CD4-positive, alpha-beta memory T cell (primary cell): ENCODE results near the gene DGCR8. TPM values are rescaled to one million over a fixed set of nuclear protein-coding genes. Genes with fewer than 3 reads are reported as not detected.
A peak's percentile ranks its signal among the peaks of the same experiment; 100 is the strongest.

Experiments used
- CTCF ChIA-PET: fragments of 350-600 bp; sonication (Branson Sonifier 250); formaldehyde crosslinking; loops from one replicate; lab custom pipeline; 2021; ENCODE audit warnings: inconsistent platforms; ENCODE audit not compliant: partially characterized antibody; lab: Charles Lee
- POLR2A ChIA-PET: fragments of 350-600 bp; sonication (Branson Sonifier 250); formaldehyde crosslinking; loops from one replicate; lab custom pipeline; 2021; ENCODE audit not compliant: partially characterized antibody; lab: Charles Lee
- DNase-seq, 5 donors: peaks; one replicate each; pipeline versions ENCODE4 v3.0.0 to v3.0.0-alpha.2; 2020 to 2022; ENCODE audit warnings: mixed read lengths in 1 of 5
- H3K27ac ChIP-seq: one replicate; pipeline ENCODE4 v1.7.0; 2013; ENCODE audit warnings: low read depth, low read length
- H3K27me3 ChIP-seq: 2 replicates; pipeline ENCODE4 v1.7.0; 2013; ENCODE audit warnings: mild to moderate bottlenecking, low read length, moderate library complexity; ENCODE audit not compliant: insufficient read depth
- H3K36me3 ChIP-seq: 2 replicates; pipeline ENCODE4 v1.7.0; 2013; ENCODE audit warnings: mild to moderate bottlenecking, low read length, moderate library complexity; ENCODE audit not compliant: insufficient read depth
- H3K4me1 ChIP-seq: 2 replicates; pipeline ENCODE4 v1.7.0; 2013; ENCODE audit warnings: mild to moderate bottlenecking, low read length, moderate library complexity; ENCODE audit not compliant: insufficient read depth
- H3K4me3 ChIP-seq, 2 donors: one replicate each; pipeline ENCODE4 v1.7.0; 2013; ENCODE audit warnings: low read length in 2 of 2, mild to moderate bottlenecking in 1 of 2
- H3K9me3 ChIP-seq, 2 donors: one replicate each; pipeline ENCODE4 v1.7.0; 2013; ENCODE audit warnings: low read length in 2 of 2, control low read depth in 1 of 2; ENCODE audit not compliant: control insufficient read depth in 1 of 2
- H3K27ac Mint-ChIP-seq, 7 donors: one replicate each; pipeline ENCODE4 v1.8.0; 2020 to 2021; ENCODE audit warnings: mixed read lengths in 7 of 7, mild to moderate bottlenecking in 6 of 7, inconsistent platforms in 3 of 7, moderate library complexity in 3 of 7
- H3K27me3 Mint-ChIP-seq, 2 donors: one replicate each; pipeline ENCODE4 v1.8.0; 2020 to 2021; ENCODE audit warnings: mixed read lengths in 2 of 2
- H3K36me3 Mint-ChIP-seq, 2 donors: one replicate each; pipeline ENCODE4 v1.8.0; 2020 to 2021; ENCODE audit warnings: mixed read lengths in 2 of 2, inconsistent platforms in 1 of 2, mild to moderate bottlenecking in 1 of 2
- H3K4me1 Mint-ChIP-seq, 4 donors: one replicate each; pipeline ENCODE4 v1.8.0; 2020 to 2021; ENCODE audit warnings: mixed read lengths in 4 of 4, mild to moderate bottlenecking in 1 of 4
- H3K4me3 Mint-ChIP-seq, 8 donors: one replicate each; pipeline ENCODE4 v1.8.0; 2020 to 2021; ENCODE audit warnings: mixed read lengths in 8 of 8, mild to moderate bottlenecking in 7 of 8, moderate library complexity in 6 of 8, inconsistent platforms in 3 of 8
- H3K9me3 Mint-ChIP-seq, 8 donors: one replicate each; pipeline ENCODE4 v1.8.0; 2020 to 2021; ENCODE audit warnings: mixed read lengths in 8 of 8, mild to moderate bottlenecking in 5 of 8, inconsistent platforms in 3 of 8, moderate library complexity in 1 of 8
- intact Hi-C: fragments of 100-400 bp; cut with micrococcal nuclease; formaldehyde crosslinking; loops from one replicate; pipeline ENCODE4 v1.15.1; 2023
- polyA plus RNA-seq, 2 donors: library from polyadenylated mRNA; unstranded; fragments of 300-500 nt; fragmentation: Illumina TruSeq; gene quantifications; one replicate each; pipeline ENCODE4 v1.2.3, GENCODE V29; 2021
- total RNA-seq, 2 experiments: library from RNA; stranded (reverse); gene quantifications; one replicate each; pipeline ENCODE4 v1.2.3, GENCODE V29; 2021

Gene DGCR8
- total and polyA plus RNA-seq, 4 experiments from 2014 or later = 2.2 to 48.2 (median 26.3) TPM

DNA sequence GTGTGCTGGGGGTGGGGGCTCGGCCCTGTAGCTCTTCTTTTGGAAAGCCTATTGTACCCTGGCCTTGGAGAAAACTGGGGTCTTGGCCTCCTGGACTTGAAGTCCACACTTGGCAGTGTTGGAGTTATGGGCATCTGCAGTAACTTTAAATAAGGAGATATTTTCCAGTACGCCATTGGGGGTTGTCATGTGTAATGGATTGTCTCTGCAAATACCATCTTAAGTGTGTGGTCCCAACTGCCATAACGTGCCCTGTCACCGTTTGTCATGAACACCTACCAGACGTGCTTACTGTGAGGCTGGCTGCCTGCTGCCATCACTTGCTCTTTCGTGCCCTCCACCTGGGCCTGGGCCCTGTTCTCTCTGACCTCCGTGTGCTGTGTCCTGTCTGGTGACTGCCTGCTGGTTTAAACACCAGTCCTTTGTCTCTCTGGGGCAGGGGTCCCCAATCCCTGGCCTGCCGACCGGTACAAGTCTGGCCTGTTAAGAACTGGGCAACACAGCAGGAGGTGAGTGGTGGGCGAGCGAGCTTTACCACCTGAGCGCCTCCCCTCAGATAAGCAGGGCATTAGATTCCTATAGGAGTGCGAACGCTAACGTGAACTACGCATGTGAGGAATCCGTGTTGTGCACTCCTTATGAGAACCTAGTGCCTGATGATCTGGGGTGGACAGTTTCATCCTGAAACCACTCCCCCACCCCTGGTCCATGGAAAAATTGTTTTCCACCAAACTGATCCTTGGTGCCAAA, 48.0 kb downstream of the DGCR8 start:
- Histone ChIP-seq H3K27me3 (no peaks in the 10 kb centered on the region), H3K4me1 (peaks cover 30% of the 10 kb centered on the region), H3K27ac (no peak overlapping the region), H3K4me3 (no peak overlapping the region), H3K9me3 (no peaks in the 10 kb centered on the region), H3K36me3 (peaks cover 28% of the 10 kb centered on the region)
- ChIA-PET CTCF (interaction anchor here (1.3 to 2.9 kb wide), 5 partner anchors 8 to 158 kb away, joined by 3 to 26 read pairs (median 4); no protein-coding TSS in a partner anchor), POLR2A (interaction anchor here (1.4 kb wide), 1 partner anchor 10 kb away, joined by 6 read pairs; the partner anchor contains the start of gene TRMT2A)
- Mint-ChIP-seq H3K36me3 (peaks cover 0 to 24% of the 10 kb centered on the region in 2 donors), H3K4me3 (no peak overlapping the region), H3K27me3 (no peaks in the 10 kb centered on the region), H3K27ac (peak overlapping the region in 5 of 7 donors; percentile 52 to 81 (median 78)), H3K4me1 (peaks cover 5 to 26% (median 16%) of the 10 kb centered on the region in 4 donors), H3K9me3 (peaks cover 0 to 2% (median 0%) of the 10 kb centered on the region in 8 donors)
- intact Hi-C loops = no loop called here
- no peak for DNase-seq

GRCh38 chr22:20128619-20128901, 48.5 kb downstream of the DGCR8 start:
- H3K4me1 Mint-ChIP-seq = peaks cover 5 to 31% (median 20%) of the 10 kb centered on the region in 4 donors
- H3K4me3 Mint-ChIP-seq = no peak overlapping the region
- peaks cover 0 to 24% of the 10 kb centered on the region in 2 donors for H3K36me3 Mint-ChIP-seq
- H3K36me3 ChIP-seq = peaks cover 26% of the 10 kb centered on the region
- peak overlapping the region in 6 of 7 donors; percentile 73 to 85 (median 82) for H3K27ac Mint-ChIP-seq
- H3K4me3 ChIP-seq = no peak overlapping the region
- no peak for DNase-seq
- H3K9me3 Mint-ChIP-seq = peaks cover 0 to 2% (median 0%) of the 10 kb centered on the region in 8 donors
- H3K4me1 ChIP-seq = peaks cover 34% of the 10 kb centered on the region
- intact Hi-C loops = no loop called here
- H3K27ac ChIP-seq = no peak overlapping the region
- no peaks in the 10 kb centered on the region for H3K9me3 ChIP-seq
- H3K27me3 ChIP-seq = no peaks in the 10 kb centered on the region
- H3K27me3 Mint-ChIP-seq = no peaks in the 10 kb centered on the region
- ChIA-PET POLR2A (no interaction called here), CTCF (interaction anchor here (1.3 to 2.9 kb wide), 6 partner anchors 9 to 158 kb away, joined by 3 to 26 read pairs (median 4); no protein-coding TSS in a partner anchor)

DNA sequence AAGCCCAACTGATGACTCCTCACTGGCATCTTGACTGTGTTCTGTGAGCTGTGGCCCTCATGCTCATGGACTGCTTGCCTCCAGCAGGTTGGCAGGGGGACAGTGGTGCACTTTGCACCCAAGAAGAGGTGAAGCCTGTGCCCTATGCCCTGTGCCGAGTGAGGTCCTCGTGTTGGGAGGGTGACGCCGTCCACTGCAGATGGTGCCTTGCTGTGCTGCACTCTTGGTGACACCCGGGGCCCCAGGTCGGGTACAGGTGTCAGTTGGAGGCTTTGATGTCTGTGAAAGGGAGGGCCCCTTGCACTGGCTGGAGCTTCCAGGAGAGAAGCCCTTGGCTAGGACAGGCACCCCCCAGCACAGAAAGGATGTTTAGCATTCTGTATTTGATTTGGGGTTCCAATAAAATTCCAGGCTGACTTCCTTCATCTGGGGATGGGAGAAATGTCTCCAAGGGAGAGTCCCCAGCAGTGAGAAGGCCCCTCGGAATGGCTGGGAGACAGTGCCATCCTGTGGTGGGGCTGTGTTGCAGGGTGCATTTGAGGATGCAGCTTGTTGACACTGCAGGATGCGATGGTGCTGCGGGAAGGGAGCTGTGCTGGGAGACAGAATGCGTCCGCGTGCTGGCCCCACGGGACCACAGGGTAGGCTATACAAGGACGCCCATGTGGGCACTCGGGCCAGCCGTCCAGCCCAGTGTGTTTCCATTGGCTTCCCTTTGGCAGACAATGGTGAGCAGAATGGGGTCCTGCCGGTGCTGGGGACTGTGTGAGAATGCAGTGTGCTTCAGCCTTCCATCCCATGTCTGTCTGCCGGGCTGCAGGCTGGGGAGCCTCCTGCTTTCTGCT, 49.1 kb downstream of the DGCR8 start:
- Histone ChIP-seq H3K27me3 (no peaks in the 10 kb centered on the region), H3K9me3 (no peaks in the 10 kb centered on the region), H3K4me3 (no peak overlapping the region), H3K36me3 (peaks cover 20% of the 10 kb centered on the region), H3K27ac (no peak overlapping the region), H3K4me1 (peaks cover 40% of the 10 kb centered on the region)
- intact Hi-C loops = no loop called here
- H3K4me3 Mint-ChIP-seq = peak overlapping the region in 6 of 8 donors; percentile 4 to 80 (median 68)
- H3K9me3 Mint-ChIP-seq = peaks cover 0 to 2% (median 0%) of the 10 kb centered on the region in 8 donors
- H3K36me3 Mint-ChIP-seq = peaks cover 0 to 24% of the 10 kb centered on the region in 2 donors
- CTCF ChIA-PET = interaction anchor here (0.7 to 2.9 kb wide), 9 partner anchors 9 to 176 kb away, joined by 3 to 26 read pairs (median 4); no protein-coding TSS in a partner anchor
- POLR2A ChIA-PET = interaction anchor here (1.0 to 2.9 kb wide), 3 partner anchors 12 to 158 kb away, joined by 7 to 28 read pairs (median 13); partner anchors contain the start of genes RANBP1, TANGO2 and TRMT2A
- H3K4me1 Mint-ChIP-seq = peaks cover 9 to 35% (median 24%) of the 10 kb centered on the region in 4 donors
- no peaks in the 10 kb centered on the region for H3K27me3 Mint-ChIP-seq
- peak; percentile 48 to 70 (median 60) for DNase-seq
- peak overlapping the region; percentile 73 to 88 (median 84) for H3K27ac Mint-ChIP-seq

- H3K36me3 Mint-ChIP-seq = peaks cover 0 to 23% of the 10 kb centered on the region in 2 donors
- no peaks in the 10 kb centered on the region for H3K9me3 ChIP-seq
- H3K27ac ChIP-seq = no peak overlapping the region
- peaks cover 0 to 2% (median 0%) of the 10 kb centered on the region in 8 donors for H3K9me3 Mint-ChIP-seq
- DNase-seq = no peak
- H3K4me3 Mint-ChIP-seq = peak overlapping the region in 3 of 8 donors; percentile 67 to 80 (median 75)
- peaks cover 40% of the 10 kb centered on the region for H3K4me1 ChIP-seq
- POLR2A ChIA-PET = interaction anchor here (1.0 to 2.9 kb wide), 4 partner anchors 12 to 188 kb away, joined by 4 to 28 read pairs (median 10); partner anchors contain the start of genes COMT, RANBP1, TANGO2 and TRMT2A
- H3K27me3 ChIP-seq = no peaks in the 10 kb centered on the region
- intact Hi-C loops = loop anchor here (5.0 kb wide), 2 partner anchors 107 to 697 kb away; partner anchors contain the start of genes HIRA, MRPL40 and TANGO2
- peaks cover 9 to 41% (median 30%) of the 10 kb centered on the region in 4 donors for H3K4me1 Mint-ChIP-seq
- H3K27me3 Mint-ChIP-seq = no peaks in the 10 kb centered on the region
- CTCF ChIA-PET = interaction anchor here (0.7 to 2.9 kb wide), 8 partner anchors 10 to 176 kb away, joined by 3 to 26 read pairs (median 4); no protein-coding TSS in a partner anchor
- H3K27ac Mint-ChIP-seq = peak overlapping the region in 6 of 7 donors; percentile 57 to 84 (median 77)
- H3K4me3 ChIP-seq = no peak overlapping the region
- H3K36me3 ChIP-seq = peaks cover 14% of the 10 kb centered on the region
Measured at GRCh38 chr22:20129747-20130014, 49.6 kb downstream of the DGCR8 start.

DNA sequence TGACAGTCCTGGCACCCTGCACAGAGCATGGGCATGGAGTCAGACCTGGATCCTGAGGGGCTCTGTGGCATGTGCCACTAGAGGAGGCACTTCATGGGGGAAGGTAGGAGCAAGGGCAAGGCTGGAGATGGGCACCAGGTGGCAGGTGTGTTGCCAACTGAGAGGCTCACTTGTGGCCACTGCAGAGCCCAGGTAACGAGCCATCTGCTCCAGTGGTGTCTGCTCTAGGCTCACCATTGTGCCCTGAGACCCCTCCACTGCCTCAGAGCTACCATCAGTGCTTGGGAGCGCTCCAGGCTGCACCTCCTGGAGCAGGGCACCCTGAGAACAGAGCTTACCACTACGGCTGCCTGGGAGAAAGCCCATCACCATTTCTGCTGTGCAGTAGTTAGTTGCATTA, 50.3 kb downstream of the DGCR8 start:
- peaks cover 9 to 43% (median 33%) of the 10 kb centered on the region in 4 donors for H3K4me1 Mint-ChIP-seq
- Histone ChIP-seq H3K27me3 (no peaks in the 10 kb centered on the region), H3K4me3 (no peak overlapping the region), H3K4me1 (peaks cover 43% of the 10 kb centered on the region), H3K9me3 (no peaks in the 10 kb centered on the region), H3K36me3 (peaks cover 8% of the 10 kb centered on the region), H3K27ac (peak overlapping the region; percentile 79)
- peaks cover 0 to 19% of the 10 kb centered on the region in 2 donors for H3K36me3 Mint-ChIP-seq
- H3K27me3 Mint-ChIP-seq = no peaks in the 10 kb centered on the region
- H3K27ac Mint-ChIP-seq = peak overlapping the region in 6 of 7 donors; percentile 37 to 88 (median 77)
- peak in 3 of 5 donors; percentile 8 to 21 (median 14) for DNase-seq
- ChIA-PET CTCF (interaction anchor here (1.6 to 2.9 kb wide), 3 partner anchors 159 to 177 kb away, joined by 5 to 26 read pairs (median 6); no protein-coding TSS in a partner anchor), POLR2A (interaction anchor here (0.6 to 2.9 kb wide), 5 partner anchors 13 to 188 kb away, joined by 3 to 28 read pairs (median 5); partner anchors contain the start of genes COMT, RANBP1, TANGO2 and TRMT2A)
- intact Hi-C loops = loop anchor here (5.0 kb wide), 2 partner anchors 108 to 698 kb away; partner anchors contain the start of genes HIRA, MRPL40 and TANGO2
- peaks cover 0 to 2% (median 0%) of the 10 kb centered on the region in 8 donors for H3K9me3 Mint-ChIP-seq
- H3K4me3 Mint-ChIP-seq = peak overlapping the region in 7 of 8 donors; percentile 41 to 76 (median 65)

GRCh38 chr22:20130731-20131596, 50.9 kb downstream of the DGCR8 start:
- Histone ChIP-seq H3K4me1 (peaks cover 48% of the 10 kb centered on the region), H3K9me3 (no peaks in the 10 kb centered on the region), H3K4me3 (peak overlapping the region; percentile 21 to 57), H3K27me3 (no peaks in the 10 kb centered on the region), H3K36me3 (peaks cover 2% of the 10 kb centered on the region), H3K27ac (peak overlapping the region; percentile 79)
- POLR2A ChIA-PET = interaction anchor here (1.0 to 2.9 kb wide), 4 partner anchors 14 to 189 kb away, joined by 4 to 28 read pairs (median 9); partner anchors contain the start of genes COMT, RANBP1, TANGO2 and TRMT2A
- Mint-ChIP-seq H3K4me3 (peak overlapping the region; percentile 41 to 76 (median 53)), H3K9me3 (peaks cover 0 to 2% (median 0%) of the 10 kb centered on the region in 8 donors), H3K4me1 (peaks cover 9 to 48% (median 35%) of the 10 kb centered on the region in 4 donors), H3K27ac (peak overlapping the region; percentile 31 to 88 (median 73)), H3K36me3 (peaks cover 0 to 13% of the 10 kb centered on the region in 2 donors), H3K27me3 (no peaks in the 10 kb centered on the region)
- CTCF ChIA-PET = interaction anchor here (1.7 to 2.9 kb wide), 2 partner anchors 159 to 162 kb away, joined by 6 to 26 read pairs; no protein-coding TSS in a partner anchor
- DNase-seq = peak; percentile 72 to 79 (median 75)
- intact Hi-C loops = loop anchor here (1.0 to 5.0 kb wide), 4 partner anchors 14 to 699 kb away; partner anchors contain the start of genes HIRA, MRPL40, TANGO2 and TRMT2A
